Muscle layer of colon (tissue), 2 donors: ENCODE data around the gene SLIT3.

Experiments used
- H3K27ac ChIP-seq: one replicate; pipeline ENCODE4 v1.7.0; 2013; ENCODE audit warnings: low read depth, mild to moderate bottlenecking, low read length, moderate library complexity
- H3K27me3 ChIP-seq, 2 donors: one replicate each; pipeline ENCODE4 v1.7.0; 2013; ENCODE audit warnings: low read length in 2 of 2, mild to moderate bottlenecking in 2 of 2; ENCODE audit not compliant: insufficient read depth in 2 of 2, control insufficient read depth in 1 of 2
- H3K36me3 ChIP-seq: one replicate; pipeline ENCODE4 v1.7.0; 2013; ENCODE audit warnings: mild to moderate bottlenecking, low read length; ENCODE audit not compliant: insufficient read depth
- H3K4me1 ChIP-seq: one replicate; pipeline ENCODE4 v1.7.0; 2013; ENCODE audit warnings: mild to moderate bottlenecking, low read length; ENCODE audit not compliant: insufficient read depth
- H3K4me3 ChIP-seq, 2 donors: one replicate each; pipeline ENCODE4 v1.7.0; 2013; ENCODE audit warnings: low read length in 2 of 2, low read depth in 1 of 2, mild to moderate bottlenecking in 1 of 2, moderate library complexity in 1 of 2
- H3K9ac ChIP-seq: one replicate; pipeline ENCODE4 v1.7.0; 2013; ENCODE audit warnings: low read length
- H3K9me3 ChIP-seq: one replicate; pipeline ENCODE4 v1.7.0; 2013; ENCODE audit warnings: mild to moderate bottlenecking, low read length
- donor health status: abdominal sarcoma.
- donor health status: Adenocarcinoma of cecum.

The SLIT3 gene

GRCh38 chr5:169260896-169261569 lies 39.9 kb downstream of the SLIT3 start:
- H3K27me3 ChIP-seq, result no peaks in the 10 kb centered on the region
- no peak overlapping the region for H3K27ac ChIP-seq
- no peak overlapping the region for H3K4me3 ChIP-seq
- no peaks in the 10 kb centered on the region for H3K36me3 ChIP-seq
- H3K9me3 ChIP-seq, result no peaks in the 10 kb centered on the region
- no peak overlapping the region for H3K9ac ChIP-seq
- H3K4me1 ChIP-seq, result peaks cover 8% of the 10 kb centered on the region

- Histone ChIP-seq H3K9ac (no peak overlapping the region), H3K4me1 (peaks cover 8% of the 10 kb centered on the region), H3K9me3 (no peaks in the 10 kb centered on the region), H3K36me3 (no peaks in the 10 kb centered on the region), H3K4me3 (no peak overlapping the region), H3K27ac (no peak overlapping the region), H3K27me3 (no peaks in the 10 kb centered on the region)
Measured at GRCh38 chr5:169258372-169259000, 42.5 kb downstream of the SLIT3 start.

- Histone ChIP-seq H3K9ac (no peak overlapping the region), H3K36me3 (no peaks in the 10 kb centered on the region), H3K4me3 (no peak overlapping the region), H3K9me3 (no peaks in the 10 kb centered on the region), H3K27ac (no peak overlapping the region), H3K27me3 (no peaks in the 10 kb centered on the region), H3K4me1 (peaks cover 6% of the 10 kb centered on the region)
Measured at GRCh38 chr5:169256191-169256590, 44.7 kb downstream of the SLIT3 start.

GRCh38 chr5:169253071-169253470 lies 47.9 kb downstream of the SLIT3 start:
- H3K27me3 ChIP-seq, result no peaks in the 10 kb centered on the region
- peaks cover 7% of the 10 kb centered on the region for H3K36me3 ChIP-seq
- no peak overlapping the region for H3K4me3 ChIP-seq
- no peaks in the 10 kb centered on the region for H3K9me3 ChIP-seq
- no peaks in the 10 kb centered on the region for H3K4me1 ChIP-seq
- H3K9ac ChIP-seq, result no peak overlapping the region
- H3K27ac ChIP-seq, result no peak overlapping the region

- H3K9me3 ChIP-seq, result no peaks in the 10 kb centered on the region
- H3K27ac ChIP-seq, result no peak overlapping the region
- H3K4me3 ChIP-seq, result no peak overlapping the region
- no peaks in the 10 kb centered on the region for H3K27me3 ChIP-seq
- H3K9ac ChIP-seq, result no peak overlapping the region
- no peaks in the 10 kb centered on the region for H3K4me1 ChIP-seq
- H3K36me3 ChIP-seq, result peaks cover 7% of the 10 kb centered on the region
Measured at GRCh38 chr5:169251333-169252084, 49.4 kb downstream of the SLIT3 start.

GRCh38 chr5:169250887-169251286 lies 50.1 kb downstream of the SLIT3 start:
- Histone ChIP-seq H3K27ac (no peak overlapping the region), H3K4me3 (no peak overlapping the region), H3K9ac (no peak overlapping the region), H3K36me3 (peaks cover 10% of the 10 kb centered on the region), H3K4me1 (no peaks in the 10 kb centered on the region), H3K27me3 (no peaks in the 10 kb centered on the region), H3K9me3 (no peaks in the 10 kb centered on the region)

- Histone ChIP-seq H3K9ac (no peak overlapping the region), H3K27me3 (no peaks in the 10 kb centered on the region), H3K27ac (no peak overlapping the region), H3K4me1 (no peaks in the 10 kb centered on the region), H3K9me3 (no peaks in the 10 kb centered on the region), H3K36me3 (peaks cover 13% of the 10 kb centered on the region), H3K4me3 (no peak overlapping the region)
Measured at GRCh38 chr5:169248996-169249395, 51.9 kb downstream of the SLIT3 start.

- H3K4me3 ChIP-seq, result no peak overlapping the region
- peaks cover 13% of the 10 kb centered on the region for H3K36me3 ChIP-seq
- H3K27ac ChIP-seq, result no peak overlapping the region
- H3K27me3 ChIP-seq, result no peaks in the 10 kb centered on the region
- no peaks in the 10 kb centered on the region for H3K9me3 ChIP-seq
- H3K4me1 ChIP-seq, result no peaks in the 10 kb centered on the region
- H3K9ac ChIP-seq, result no peak overlapping the region
Measured at GRCh38 chr5:169248550-169248949, 52.4 kb downstream of the SLIT3 start.

GRCh38 chr5:169244812-169245211 lies 56.1 kb downstream of the SLIT3 start:
- H3K27ac ChIP-seq, result no peak overlapping the region

GRCh38 chr5:169243651-169244422 lies 57.1 kb downstream of the SLIT3 start:
- H3K4me3 ChIP-seq, result no peak overlapping the region
- no peak overlapping the region for H3K9ac ChIP-seq
- no peaks in the 10 kb centered on the region for H3K4me1 ChIP-seq
- no peak overlapping the region for H3K27ac ChIP-seq
- H3K9me3 ChIP-seq, result no peaks in the 10 kb centered on the region
- H3K36me3 ChIP-seq, result peaks cover 6% of the 10 kb centered on the region
- no peaks in the 10 kb centered on the region for H3K27me3 ChIP-seq

More at GRCh38 chr5:169244812-169245211, 56.1 kb downstream of the SLIT3 start:
- no peaks in the 10 kb centered on the region for H3K4me1 ChIP-seq
- H3K36me3 ChIP-seq, result peaks cover 9% of the 10 kb centered on the region
- no peaks in the 10 kb centered on the region for H3K9me3 ChIP-seq
- H3K9ac ChIP-seq, result no peak overlapping the region
- H3K27me3 ChIP-seq, result no peaks in the 10 kb centered on the region
- no peak overlapping the region for H3K4me3 ChIP-seq

- Histone ChIP-seq H3K9me3 (no peaks in the 10 kb centered on the region), H3K27me3 (no peaks in the 10 kb centered on the region), H3K36me3 (peaks cover 6% of the 10 kb centered on the region), H3K4me3 (no peak overlapping the region), H3K9ac (no peak overlapping the region), H3K27ac (no peak overlapping the region), H3K4me1 (no peaks in the 10 kb centered on the region)
Measured at GRCh38 chr5:169242849-169243186, 58.1 kb downstream of the SLIT3 start.
